OCI-LY3 (cell line): ENCODE results near the gene TUBA3E.
"Not testable (repeated sequence)": the region's sequence is repeated elsewhere in the genome, so short reads cannot be mapped to it uniquely, and the experiment has no call there.

Experiments
- H2AFZ ChIP-seq: fragments of 200-600, 300-600 bp; shearing (Covaris generic); 2 replicates; pipeline ENCODE4 v1.6.0; 2014; ENCODE audit warnings: antibody characterized with exemption, low read depth, low read length
- H3K27ac ChIP-seq: fragments of 200-600, 300-600 bp; sonication (generic); 2 replicates; pipeline ENCODE4 v1.5.1; 2014; ENCODE audit warnings: mild to moderate bottlenecking, low read length, moderate library complexity, mixed read lengths
- H3K27me3 ChIP-seq: fragments of 200-600, 300-600 bp; sonication (generic); 2 replicates; pipeline ENCODE4 v1.6.1; 2014; ENCODE audit warnings: low read depth, low read length, mixed read lengths
- H3K36me3 ChIP-seq: fragments of 200-600, 300-600 bp; sonication (generic); replicated peaks from 2 replicates; pipeline ENCODE3; 2014; ENCODE audit warnings: low read depth, low read length, mixed read lengths
- H3K4me1 ChIP-seq: fragments of 300-600, 200-600 bp; sonication (generic); 2 replicates; pipeline ENCODE4 v1.6.1; 2014; ENCODE audit warnings: low read length, mixed read lengths
- H3K4me2 ChIP-seq: fragments of 200-600, 300-600 bp; sonication (generic); 2 replicates; pipeline ENCODE4 v1.6.1; 2014; ENCODE audit warnings: low read length, mixed read lengths
- H3K4me3 ChIP-seq: fragments of 300-600, 200-600 bp; sonication (generic); 2 replicates; pipeline ENCODE4 v1.5.1; 2014; ENCODE audit warnings: antibody characterized with exemption, mild to moderate bottlenecking, low read length, moderate library complexity
- H3K79me2 ChIP-seq: fragments of 300-600, 200-600 bp; shearing (Covaris generic); 2 replicates; pipeline ENCODE4 v1.6.1; 2014; ENCODE audit warnings: mild to moderate bottlenecking, low read length, mixed read lengths
- H3K9ac ChIP-seq: fragments of 300-600, 200-600 bp; shearing (Covaris generic); 2 replicates; pipeline ENCODE4 v1.6.0; 2014; ENCODE audit warnings: mild to moderate bottlenecking, low read length, moderate library complexity
- H3K9me3 ChIP-seq: fragments of 200-600, 300-600 bp; shearing (Covaris generic); 2 replicates; pipeline ENCODE4 v1.6.1; 2014; ENCODE audit warnings: low read length, mixed read lengths; ENCODE audit not compliant: insufficient read depth
- H4K20me1 ChIP-seq: fragments of 200-600, 300-600 bp; sonication (generic); 2 replicates; pipeline ENCODE4 v1.6.1; 2016; ENCODE audit warnings: low read length, mixed read lengths; ENCODE audit not compliant: insufficient read depth
- EZH2phosphoT487 ChIP-seq: fragments of 200-600 bp; shearing (Covaris generic); IDR thresholded peaks from 2 replicates; pipeline ENCODE4 v1.6.1; 2018; ENCODE audit warnings: antibody characterized with exemption, mixed run types, low read depth
- TF ChIP-seq, protein P1 (sequence below): fragments of 200-600, 300-600 bp; sonication (generic); IDR thresholded peaks from 2 replicates; pipeline ENCODE4 v1.5.1; 2014; ENCODE audit warnings: antibody characterized with exemption, low read length, low read depth

Gene TUBA3E

GRCh38 chr2:130152816-130153595 is 45.2 kb downstream of the TUBA3E start:
- no peak overlapping the region for H3K27ac ChIP-seq
- H3K27me3 ChIP-seq = no peaks in the 10 kb centered on the region
- H3K9me3 ChIP-seq = no peaks in the 10 kb centered on the region
- no peak overlapping the region for H3K4me2 ChIP-seq
- no peak overlapping the region for H2AFZ ChIP-seq
- H4K20me1 ChIP-seq = no peaks in the 10 kb centered on the region
- no peak overlapping the region for H3K9ac ChIP-seq
- no peaks in the 10 kb centered on the region for H3K36me3 ChIP-seq
- no peaks in the 10 kb centered on the region for H3K79me2 ChIP-seq
- H3K4me3 ChIP-seq = no peak overlapping the region
- peaks cover 2% of the 10 kb centered on the region for H3K4me1 ChIP-seq
- TF ChIP-seq, protein P1, sequence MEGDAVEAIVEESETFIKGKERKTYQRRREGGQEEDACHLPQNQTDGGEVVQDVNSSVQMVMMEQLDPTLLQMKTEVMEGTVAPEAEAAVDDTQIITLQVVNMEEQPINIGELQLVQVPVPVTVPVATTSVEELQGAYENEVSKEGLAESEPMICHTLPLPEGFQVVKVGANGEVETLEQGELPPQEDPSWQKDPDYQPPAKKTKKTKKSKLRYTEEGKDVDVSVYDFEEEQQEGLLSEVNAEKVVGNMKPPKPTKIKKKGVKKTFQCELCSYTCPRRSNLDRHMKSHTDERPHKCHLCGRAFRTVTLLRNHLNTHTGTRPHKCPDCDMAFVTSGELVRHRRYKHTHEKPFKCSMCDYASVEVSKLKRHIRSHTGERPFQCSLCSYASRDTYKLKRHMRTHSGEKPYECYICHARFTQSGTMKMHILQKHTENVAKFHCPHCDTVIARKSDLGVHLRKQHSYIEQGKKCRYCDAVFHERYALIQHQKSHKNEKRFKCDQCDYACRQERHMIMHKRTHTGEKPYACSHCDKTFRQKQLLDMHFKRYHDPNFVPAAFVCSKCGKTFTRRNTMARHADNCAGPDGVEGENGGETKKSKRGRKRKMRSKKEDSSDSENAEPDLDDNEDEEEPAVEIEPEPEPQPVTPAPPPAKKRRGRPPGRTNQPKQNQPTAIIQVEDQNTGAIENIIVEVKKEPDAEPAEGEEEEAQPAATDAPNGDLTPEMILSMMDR = no peak
- TF ChIP-seq EZH2phosphoT487 = no peak

DNA sequence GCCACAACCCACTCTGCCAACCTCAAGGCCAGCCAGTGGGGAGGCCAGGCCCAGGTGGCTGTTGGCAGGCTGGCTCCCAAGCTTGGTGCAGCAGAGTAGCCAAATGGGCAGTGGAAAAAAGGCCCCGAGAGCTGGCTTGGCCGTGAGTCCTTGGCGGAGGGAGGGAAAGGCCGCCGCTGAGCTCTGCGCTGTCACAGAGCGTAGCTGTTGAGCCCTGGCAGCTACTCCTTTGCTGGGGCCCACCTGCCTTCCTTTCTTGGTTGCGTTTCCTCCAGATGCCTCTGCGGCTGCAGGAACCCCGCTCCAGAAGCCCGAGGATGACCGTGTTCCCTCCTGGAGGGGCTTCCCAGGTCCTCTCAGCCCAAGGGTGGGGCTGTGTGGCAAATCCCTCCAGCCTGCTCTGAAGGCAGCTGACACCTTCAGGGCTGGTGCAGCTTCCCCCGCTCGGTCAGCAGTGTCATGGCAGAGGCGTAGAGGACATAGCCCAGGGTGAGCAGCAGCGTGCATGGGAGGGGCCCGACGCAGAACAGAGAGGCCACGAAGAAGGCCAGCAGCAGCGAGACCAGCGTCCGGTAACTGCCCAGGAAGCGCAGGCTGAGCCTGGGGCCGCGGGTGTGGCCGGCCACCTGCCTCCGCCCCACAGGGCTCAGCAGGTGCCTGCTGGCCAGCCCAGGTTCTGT is 46.0 kb downstream of the TUBA3E start:
- not testable (repeated sequence) for H3K4me2 ChIP-seq, H3K36me3 ChIP-seq, H3K79me2 ChIP-seq, H3K9ac ChIP-seq, H3K4me1 ChIP-seq, H3K9me3 ChIP-seq, H3K4me3 ChIP-seq, H4K20me1 ChIP-seq, H3K27ac ChIP-seq, H3K27me3 ChIP-seq, H2AFZ ChIP-seq

DNA sequence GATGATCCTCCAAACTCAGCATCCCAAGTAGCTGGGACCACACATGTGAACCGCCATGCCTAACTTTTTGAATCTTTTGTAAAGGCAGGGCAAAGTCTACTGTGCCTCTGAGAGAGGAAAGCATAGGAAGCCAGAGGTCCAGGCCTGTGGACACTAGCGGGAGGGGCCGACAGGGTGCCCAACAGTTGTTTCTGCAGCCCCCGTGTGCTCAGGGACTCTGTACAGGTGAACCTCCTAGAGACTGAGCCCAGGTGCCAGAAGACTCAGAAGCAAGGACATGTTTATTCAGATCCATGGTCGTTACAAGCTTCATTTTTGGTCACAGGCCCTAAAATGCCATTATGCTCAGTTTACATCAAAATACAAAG is 47.1 kb downstream of the TUBA3E start:
- not testable (repeated sequence) for H2AFZ ChIP-seq, H4K20me1 ChIP-seq, H3K27ac ChIP-seq, H3K27me3 ChIP-seq, H3K4me1 ChIP-seq, H3K79me2 ChIP-seq, H3K9ac ChIP-seq, H3K9me3 ChIP-seq, H3K36me3 ChIP-seq, H3K4me3 ChIP-seq, H3K4me2 ChIP-seq

GRCh38 chr2:130150181-130151144 is 47.8 kb downstream of the TUBA3E start:
- Histone ChIP-seq H3K4me1 (no peaks in the 10 kb centered on the region), H3K79me2 (no peaks in the 10 kb centered on the region), H3K4me2 (no peak overlapping the region), H3K27ac (no peak overlapping the region), H3K27me3 (no peaks in the 10 kb centered on the region), H3K9me3 (no peaks in the 10 kb centered on the region), H3K36me3 (no peaks in the 10 kb centered on the region), H3K9ac (no peak overlapping the region), H4K20me1 (no peaks in the 10 kb centered on the region), H2AFZ (no peak overlapping the region), H3K4me3 (no peak overlapping the region)
- TF ChIP-seq, protein P1 = no peak

GRCh38 chr2:130148515-130148914 is 49.7 kb downstream of the TUBA3E start:
- not testable (repeated sequence) for H4K20me1 ChIP-seq, H3K36me3 ChIP-seq, H3K79me2 ChIP-seq, H3K9ac ChIP-seq, H3K27ac ChIP-seq, H3K27me3 ChIP-seq, H3K4me2 ChIP-seq, H3K9me3 ChIP-seq, H2AFZ ChIP-seq, H3K4me1 ChIP-seq, H3K4me3 ChIP-seq

GRCh38 chr2:130145006-130145414 is 53.2 kb downstream of the TUBA3E start, which contains the start of gene CCDC74B:
TSS of gene CCDC74B (minus strand) at chr2:130145112. CDS start at chr2:130144996, 116 bp downstream.
- not testable (repeated sequence) for H3K79me2 ChIP-seq

GRCh38 chr2:130143266-130144039 is 54.8 kb downstream of the TUBA3E start:
- not testable (repeated sequence) for H3K79me2 ChIP-seq, H4K20me1 ChIP-seq, H3K36me3 ChIP-seq, H3K9me3 ChIP-seq, H3K27me3 ChIP-seq, H3K4me2 ChIP-seq, H2AFZ ChIP-seq, H3K9ac ChIP-seq, H3K27ac ChIP-seq, H3K4me1 ChIP-seq, H3K4me3 ChIP-seq

More at GRCh38 chr2:130145006-130145414, 53.2 kb downstream of the TUBA3E start, which contains the start of gene CCDC74B:
- H3K9me3 ChIP-seq, H3K27ac ChIP-seq, H3K36me3 ChIP-seq, H3K4me1 ChIP-seq, H3K27me3 ChIP-seq, H4K20me1 ChIP-seq: not testable (repeated sequence)
- peak within 1 kb of the TSS; percentile 87 for H2AFZ ChIP-seq
- peak within 1 kb of the TSS; percentile 62 for H3K4me2 ChIP-seq
- peak within 1 kb of the TSS; percentile 76 for H3K4me3 ChIP-seq
- H3K9ac ChIP-seq = peak within 1 kb of the TSS; percentile 55; the same call in 1 of the 2 replicates
